GM23248 (cell line): ENCODE results near the gene KLF2.

ENCODE experiments used
- EZH2 ChIP-seq: fragments of 200-600 bp; sonication (generic); IDR thresholded peaks from 2 replicates; pipeline ENCODE4 v1.6.1; 2018; ENCODE audit warnings: antibody characterized with exemption, mild to moderate bottlenecking; ENCODE audit not compliant: insufficient read depth, poor library complexity, severe bottlenecking
- EZH2phosphoT487 ChIP-seq: fragments of 200-600 bp; sonication (generic); IDR thresholded peaks from 2 replicates; pipeline ENCODE4 v1.6.1; 2018; ENCODE audit warnings: antibody characterized with exemption, moderate library complexity, mild to moderate bottlenecking, low read depth; ENCODE audit not compliant: insufficient read depth

DNA sequence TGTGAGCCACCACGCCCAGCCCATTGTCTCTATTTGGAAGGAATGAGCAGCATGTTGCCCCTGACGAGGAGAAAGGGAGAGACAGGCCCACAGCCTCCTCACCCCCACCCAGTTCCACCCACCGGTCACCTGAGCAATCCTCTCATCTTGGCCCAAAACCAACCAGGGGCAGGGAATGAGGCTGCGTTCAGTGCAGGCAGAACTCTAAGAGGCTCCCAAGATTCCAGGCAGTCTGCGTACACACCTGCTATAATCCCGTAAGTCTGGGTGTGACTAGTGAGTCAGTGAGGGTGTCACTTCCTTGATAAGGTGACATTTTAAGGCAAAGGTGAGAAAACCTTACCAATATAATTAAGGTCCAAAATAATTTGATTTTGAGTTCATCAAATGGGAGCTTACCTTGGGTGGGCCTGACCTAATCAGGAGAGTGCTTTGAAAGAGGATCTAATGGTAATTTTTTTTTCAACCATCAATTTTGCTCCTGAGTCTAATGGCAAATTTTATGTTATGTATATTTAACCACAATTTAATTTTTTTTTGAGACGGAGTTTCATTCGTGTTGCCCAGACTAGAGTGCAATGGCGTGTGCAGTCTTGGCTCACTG lies 26.9 kb upstream of the KLF2 start:
- TF ChIP-seq EZH2 (no peak), EZH2phosphoT487 (no peak)
